Sciatic nerve (tissue), 2 donors: Measurements from ENCODE around the gene DIP2C. TPM values are rescaled to one million over a fixed set of nuclear protein-coding genes. Genes with fewer than 3 reads are reported as not detected.
A peak's percentile ranks its signal among the peaks of the same experiment; 100 is the strongest.
"Not testable (repeated sequence)": the region's sequence is repeated elsewhere in the genome, so short reads cannot be mapped to it uniquely, and the experiment has no call there.

Source experiments
- ATAC-seq: fragments of 200-7000 bp; cut with Tn5 transposase; one replicate; pipeline ENCODE4 v1.9.1; 2020; ENCODE audit warnings: mild to moderate bottlenecking, moderate library complexity
- DNase-seq: peaks from one replicate; pipeline ENCODE4 v3.0.0-alpha.2; 2020; ENCODE audit warnings: low spot score
- intact Hi-C: fragments of 100-400 bp; cut with DNase I; formaldehyde crosslinking; loops from one replicate; pipeline ENCODE4 v1.14.2; 2022
- total RNA-seq: library from RNA; stranded (reverse); fragmentation: NEBNext Ultra II Directional; extraction: Animal tissue kit (Norgen Biotek cat#: 25700); gene quantifications from one replicate; pipeline ENCODE4 v1.2.1, GENCODE V29; 2021
- donor health status: DM: no; HTN: no; CAD: no.
- donor health status: DM: no; HTN: no; CAD: no.

Gene DIP2C
- total RNA-seq, 1 donor from 2014 or later, result 38.7 TPM

DNA sequence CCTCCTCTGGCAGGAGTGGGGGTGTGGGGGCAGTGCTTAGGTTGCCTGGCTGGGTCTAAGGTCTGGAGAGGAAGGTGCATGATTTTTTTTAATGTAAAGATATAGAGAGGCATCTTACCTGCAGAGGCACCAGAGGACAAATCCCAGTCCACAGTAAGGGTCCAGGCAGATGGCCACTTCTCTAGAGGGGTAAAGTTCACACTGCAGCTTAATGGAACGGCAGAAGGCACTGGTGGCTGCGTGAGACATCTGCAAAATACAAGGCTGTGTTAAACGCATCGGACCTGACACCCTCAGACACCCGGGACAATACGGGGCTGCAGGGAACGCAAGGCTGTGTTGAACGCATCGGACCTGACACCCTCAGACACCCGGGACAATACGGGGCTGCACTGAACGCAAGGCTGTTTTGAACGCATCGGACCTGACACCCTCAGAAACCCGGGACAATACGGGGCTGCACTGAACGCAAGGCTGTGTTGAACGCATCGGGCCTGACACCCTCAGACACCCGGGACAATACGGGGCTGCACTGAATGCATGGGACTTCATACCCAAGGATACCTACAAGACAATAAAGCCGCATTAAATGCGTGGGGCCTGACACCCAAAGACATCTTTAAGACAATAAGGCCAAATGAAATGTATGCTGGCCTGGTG lies 348.3 kb downstream of the DIP2C start:
- intact Hi-C loops, result no loop called here
- ATAC-seq (no peak), DNase-seq (no peak)

DNA sequence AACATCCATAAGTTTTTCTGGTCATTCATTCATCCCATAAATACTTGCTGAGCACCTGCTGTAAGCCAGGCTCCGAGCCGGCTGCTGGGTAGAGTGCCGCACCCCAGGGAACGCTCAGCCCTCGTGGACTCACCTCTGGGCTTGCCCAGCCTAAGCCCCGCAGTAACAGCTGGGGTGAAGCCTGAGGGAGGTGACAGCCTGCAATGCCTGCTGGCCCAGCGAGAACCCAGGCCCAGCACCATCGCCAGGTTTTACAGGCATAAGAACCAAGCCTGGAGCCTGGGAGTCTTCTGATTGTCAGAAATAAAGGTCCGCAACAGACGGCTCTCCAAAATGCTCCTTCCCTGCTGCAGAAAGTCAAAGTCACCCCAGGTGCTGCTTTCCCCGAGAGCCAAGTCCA lies 348.8 kb downstream of the DIP2C start:
- intact Hi-C loops, result no loop called here
- ATAC-seq (no peak), DNase-seq (no peak)

GRCh38 chr10:339038-339391 lies 350.5 kb downstream of the DIP2C start:
- DNase-seq (no peak), ATAC-seq (no peak)
- intact Hi-C loops, result no loop called here

- intact Hi-C loops, result no loop called here
- DNase-seq, result no peak
- no peak for ATAC-seq
Observed at GRCh38 chr10:338171-339037, 351.1 kb downstream of the DIP2C start.

DNA sequence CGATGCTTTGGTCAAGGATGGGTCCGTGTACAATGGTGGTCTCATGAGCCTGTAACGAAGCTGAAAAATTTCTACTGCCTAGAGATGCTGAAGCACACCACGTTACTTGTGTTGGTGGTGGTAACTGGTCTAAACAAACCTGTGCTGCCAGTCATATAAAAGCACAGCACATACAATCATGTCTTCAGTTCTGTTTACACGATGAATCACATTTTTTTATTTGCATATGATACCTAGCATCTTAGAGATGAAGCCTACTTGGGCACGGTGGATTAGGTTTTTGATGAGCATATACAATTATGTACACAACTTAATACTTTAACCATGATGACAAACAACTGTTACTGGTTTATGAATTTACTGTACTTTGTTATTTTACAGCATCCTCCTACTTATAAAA lies 353.2 kb downstream of the DIP2C start:
- intact Hi-C loops, result no loop called here
- ATAC-seq, result no peak
- no peak for DNase-seq

DNA sequence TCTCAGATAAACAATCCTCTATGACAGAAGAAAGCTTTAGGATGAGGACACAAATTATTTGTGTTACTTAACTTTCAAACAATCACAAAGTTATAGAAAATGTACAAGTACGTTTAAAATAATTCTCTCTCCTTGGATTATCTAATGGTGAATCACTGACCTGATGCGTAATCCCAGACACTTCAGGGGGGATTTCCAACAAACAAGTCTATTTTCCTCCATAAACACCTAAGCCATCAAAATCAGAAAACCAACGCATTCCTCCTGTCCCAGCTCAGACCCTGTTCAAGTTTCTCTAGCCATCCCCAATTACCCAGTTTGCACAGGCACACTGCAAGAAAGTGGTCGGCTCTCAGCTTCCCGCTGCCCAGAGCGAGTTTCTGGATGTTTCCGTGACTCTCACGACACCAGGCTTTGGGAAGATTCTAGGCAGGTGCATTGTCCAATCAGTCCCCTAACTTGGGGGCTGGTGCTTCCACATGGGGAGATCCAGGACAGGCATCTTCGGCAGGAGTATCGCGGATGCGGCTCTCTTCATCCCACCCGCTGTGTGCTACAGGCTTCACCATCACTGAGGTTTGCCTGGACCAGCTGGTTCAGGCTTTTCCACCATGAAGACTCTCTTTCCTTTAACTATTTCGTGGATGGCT lies 354.2 kb downstream of the DIP2C start:
- intact Hi-C loops, result no loop called here
- ATAC-seq, result no peak
- DNase-seq, result no peak

DNA sequence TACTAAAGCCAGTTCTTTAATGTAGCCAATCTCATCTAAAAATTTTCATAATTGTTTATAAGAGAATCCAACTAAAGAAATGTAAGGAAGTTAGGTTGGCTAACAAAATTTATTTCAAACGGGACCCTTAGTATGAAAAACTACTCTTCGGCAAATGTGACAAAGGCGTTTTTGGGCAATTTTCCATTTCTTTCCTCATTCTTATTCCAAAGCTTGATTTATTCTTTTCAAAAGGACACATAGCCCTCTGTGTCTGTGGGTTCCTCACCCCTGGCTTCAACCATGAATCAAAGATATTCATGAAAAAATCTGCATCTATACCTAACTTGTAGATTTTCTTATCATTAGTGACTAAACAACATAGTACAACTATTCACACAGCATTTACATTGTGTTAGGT lies 358.3 kb downstream of the DIP2C start:
- DNase-seq (no peak), ATAC-seq (no peak)
- intact Hi-C loops, result no loop called here

GRCh38 chr10:329361-330099 lies 359.9 kb downstream of the DIP2C start:
- intact Hi-C loops, result no loop called here
- ATAC-seq (peak; percentile 96), DNase-seq (peak; percentile 90)

DNA sequence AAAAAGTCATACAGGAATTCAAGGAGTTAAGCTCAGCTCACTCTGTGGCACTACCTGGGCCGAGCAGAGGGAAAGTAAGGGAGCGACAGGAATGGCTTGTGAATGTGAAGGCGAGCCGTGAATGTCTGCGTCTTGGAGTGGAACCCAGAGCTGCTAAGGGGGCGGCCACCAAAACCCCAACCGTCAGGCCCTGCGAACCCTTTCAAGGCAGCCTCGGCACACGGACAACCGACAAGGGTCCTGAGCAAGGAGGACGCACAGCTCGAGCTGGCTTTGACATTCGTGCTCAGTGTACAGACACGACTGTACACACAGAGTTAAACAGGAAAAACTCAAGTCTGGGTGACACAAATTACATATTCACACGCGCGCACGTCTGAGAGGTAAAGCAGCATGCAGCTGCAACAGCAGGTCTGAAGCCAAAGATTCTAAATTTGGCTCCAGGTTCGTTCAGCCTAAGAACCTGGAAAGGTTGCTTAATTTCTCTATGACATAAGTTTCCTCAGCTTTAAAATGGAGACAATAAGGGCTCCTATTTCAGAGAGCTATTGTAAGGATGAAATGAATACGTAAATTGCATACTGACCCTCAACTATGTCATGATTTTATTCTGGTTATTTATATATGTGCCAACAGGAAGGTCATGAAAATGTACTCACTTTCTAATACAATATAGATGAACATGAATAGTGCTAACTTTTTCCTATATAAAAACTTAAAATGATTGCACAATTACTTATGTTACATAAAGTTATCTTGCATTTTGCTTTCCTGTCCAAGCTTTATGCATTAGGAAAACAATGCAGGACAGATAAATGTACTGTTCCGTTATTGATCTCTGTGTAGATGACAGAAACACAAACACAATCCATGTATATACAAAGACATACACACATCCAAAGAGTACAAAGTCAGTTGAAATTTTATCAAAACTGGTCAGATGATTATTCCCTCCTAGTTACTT lies 361.3 kb downstream of the DIP2C start:
- intact Hi-C loops, result no loop called here
- ATAC-seq (no peak), DNase-seq (no peak)

- intact Hi-C loops, result no loop called here
- DNase-seq (no peak), ATAC-seq (no peak)
Observed at GRCh38 chr10:326894-327635, 362.4 kb downstream of the DIP2C start.

- no peak for ATAC-seq
- no peak for DNase-seq
- intact Hi-C loops, result no loop called here
Observed at GRCh38 chr10:326350-326749, 363.1 kb downstream of the DIP2C start.

DNA sequence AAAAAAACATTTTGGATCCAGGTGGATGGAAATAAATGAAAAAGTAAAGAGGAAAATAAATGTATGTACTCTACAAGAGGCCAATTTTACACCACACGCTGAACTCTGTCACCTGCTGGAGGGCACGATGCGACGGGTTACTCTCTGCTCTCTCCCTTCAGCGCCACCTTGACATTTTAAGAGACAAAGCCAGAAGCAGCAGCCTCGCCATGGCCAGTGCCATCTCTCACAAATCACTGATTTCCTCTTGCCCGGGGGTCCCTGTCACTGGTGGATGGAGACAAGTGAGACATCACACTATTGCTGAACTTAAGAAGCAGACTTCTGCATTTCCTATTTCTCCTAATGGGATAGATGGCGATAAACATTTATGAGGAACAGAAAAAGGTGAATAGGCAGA lies 364.2 kb downstream of the DIP2C start:
- DNase-seq, result no peak
- ATAC-seq, result no peak
- intact Hi-C loops, result no loop called here

GRCh38 chr10:324593-324992 lies 364.9 kb downstream of the DIP2C start:
- no peak for DNase-seq
- ATAC-seq, result no peak
- intact Hi-C loops, result no loop called here

- intact Hi-C loops, result no loop called here
- peak; percentile 95 for ATAC-seq
- DNase-seq, result peak; percentile 86
Observed at GRCh38 chr10:323651-324293, 365.7 kb downstream of the DIP2C start.

DNA sequence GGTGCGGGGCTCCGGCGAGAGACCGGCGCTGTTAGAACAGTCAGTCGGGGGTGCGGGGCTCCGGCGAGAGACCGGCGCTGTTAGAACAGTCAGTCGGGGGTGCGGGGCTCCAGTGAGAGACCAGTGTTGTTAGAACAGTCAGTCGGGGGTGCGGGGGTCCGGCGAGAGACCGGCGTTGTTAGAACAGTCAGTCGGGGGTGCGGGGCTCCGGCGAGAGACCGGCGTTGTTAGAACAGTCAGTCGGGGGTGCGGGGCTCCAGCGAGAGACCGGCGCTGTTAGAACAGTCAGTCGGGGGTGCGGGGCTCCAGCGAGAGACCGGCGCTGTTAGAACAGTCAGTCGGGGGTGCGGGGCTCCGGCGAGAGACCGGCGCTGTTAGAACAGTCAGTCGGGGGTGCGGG lies 366.4 kb downstream of the DIP2C start:
- intact Hi-C loops, ATAC-seq, DNase-seq: not testable (repeated sequence)

DNA sequence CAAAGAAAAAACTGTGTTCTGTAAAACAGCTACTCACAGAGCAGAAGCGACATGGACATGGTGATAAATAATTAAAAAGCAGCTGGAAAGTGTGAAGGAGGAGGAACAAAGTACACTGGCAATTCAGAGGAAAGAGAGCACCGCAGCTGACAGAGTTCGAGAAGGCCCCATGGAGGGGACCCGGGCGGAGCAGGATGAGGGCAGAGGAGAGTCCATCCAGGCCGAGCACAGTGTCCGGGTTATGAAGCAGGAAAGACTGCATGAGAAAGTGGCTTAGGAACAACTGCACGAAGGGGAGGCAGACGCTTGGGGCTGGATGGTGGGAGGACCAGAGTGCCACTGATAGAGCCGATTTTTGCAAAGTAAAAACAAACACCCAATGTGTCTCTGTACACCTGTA lies 368.7 kb downstream of the DIP2C start:
- intact Hi-C loops, result no loop called here
- DNase-seq, result no peak
- ATAC-seq, result no peak

- intact Hi-C loops, result no loop called here
- ATAC-seq, result no peak
- no peak for DNase-seq
Observed at GRCh38 chr10:317926-318325, 371.5 kb downstream of the DIP2C start.
